Heart left ventricle (tissue), 16 donors: ENCODE measurements around the gene ANP32E. TPM values are rescaled to one million over a fixed set of nuclear protein-coding genes. Genes with fewer than 3 reads are reported as not detected.
"Not testable (repeated sequence)": the region's sequence is repeated elsewhere in the genome, so short reads cannot be mapped to it uniquely, and the experiment has no call there.

Experiments used
- ATAC-seq, 4 donors: fragments of 200-7000 bp; cut with Tn5 transposase; one replicate each; pipeline ENCODE4 v1.9.1; 2020 to 2022; ENCODE audit warnings: moderate library complexity in 4 of 4, mild to moderate bottlenecking in 3 of 4, moderate number of reproducible peaks in 1 of 4
- DNase-seq, 5 donors: peaks; one replicate each; pipeline ENCODE4 v3.0.0-alpha.2; 2020
- H3K27ac ChIP-seq, 12 donors: fragments of 200-600 bp; sonication (generic) in 4 of 12; one replicate each; pipeline versions ENCODE4 v1.5.0 to v1.8.0; 2016 to 2022; ENCODE audit warnings: mild to moderate bottlenecking in 2 of 12
- H3K27me3 ChIP-seq, 9 donors: fragments of 200-600 bp; sonication (generic) in 2 of 9; one replicate each; pipeline versions ENCODE4 v1.5.1 to v1.8.0; 2016 to 2022; ENCODE audit warnings: mild to moderate bottlenecking in 3 of 9
- H3K36me3 ChIP-seq, 9 donors: fragments of 200-600 bp; sonication (generic) in 2 of 9; one replicate each; pipeline versions ENCODE4 v1.5.0 to v1.8.0; 2018 to 2022; ENCODE audit warnings: mild to moderate bottlenecking in 2 of 9
- H3K4me1 ChIP-seq, 12 donors: fragments of 200-600 bp; sonication (generic) in 4 of 12; one replicate each; pipeline versions ENCODE4 v1.5.0 to v1.8.0; 2016 to 2022; ENCODE audit warnings: mild to moderate bottlenecking in 3 of 12
- H3K4me3 ChIP-seq, 12 donors: fragments of 200-600 bp; sonication (generic) in 4 of 12; one replicate each; pipeline versions ENCODE4 v1.5.0 to v1.8.0; 2017 to 2022; ENCODE audit warnings: mild to moderate bottlenecking in 9 of 12, moderate library complexity in 4 of 12
- H3K9me3 ChIP-seq, 12 donors: fragments of 200-600 bp; sonication (generic) in 4 of 12; one replicate each; pipeline versions ENCODE4 v1.5.0 to v1.8.0; 2016 to 2022; ENCODE audit warnings: mild to moderate bottlenecking in 1 of 12
- POLR2A ChIP-seq, 2 donors: fragments of 450-650 bp; IDR thresholded peaks; one replicate each; pipeline ENCODE4 v1.6.1; 2017; ENCODE audit warnings: antibody characterized with exemption in 2 of 2, mild to moderate bottlenecking in 2 of 2, moderate library complexity in 2 of 2
- WGBS, 4 donors: extraction: QIAGEN DNeasy Blood & Tissue Kit in 2 of 4; methylation state at CpG; one replicate each; pipeline versions ENCODE4 v1.1.5 to v1.1.7; 2013 to 2018; 5-methylcytosine and 5-hydroxymethylcytosine counted together
- intact Hi-C, 10 donors: fragments of 100-400 bp; cut with DNase I; formaldehyde crosslinking; loops; one replicate each; pipeline versions ENCODE4 v1.11.1 to v1.14.2; 2022
- polyA plus RNA-seq, 2 donors: library from polyadenylated mRNA; stranded (reverse); fragments of 200-250 nt; gene quantifications; one replicate each; pipeline ENCODE4 v1.2.3, GENCODE V29; 2013
- total RNA-seq, 9 donors: library from RNA; depleted of rRNA in 2 of 9; stranded (reverse); fragments of >200 nt in 2 of 9; fragmentation: NEBNext Ultra II Directional in 3 of 9; extraction: Animal tissue kit (Norgen Biotek cat#: 25700) in 3 of 9; gene quantifications; one replicate each; pipeline versions ENCODE4 v1.1.0 to v1.2.4, GENCODE V29; 2016 to 2023
- TF ChIP-seq, protein P1 (sequence below), 12 donors: fragments of 200-600 bp; sonication (generic) in 4 of 12; IDR thresholded peaks; one replicate each; pipeline versions ENCODE4 v1.5.0 to v1.8.0; 2018 to 2022; ENCODE audit warnings: antibody characterized with exemption in 12 of 12, mild to moderate bottlenecking in 5 of 12
- donor health status: ischemic (EF 13 %, LVEDD 7.1; RV severe dilation, severe dysfunction).
- donor health status: healthy with polysubstance abuse.
- donor health status: DM: no; HTN: yes; CAD: no.
- donor health status: DM: no; HTN: no; CAD: no.
- donor health status: ischemic (EF 25% LVEDD 6.9; RV normal size, moderate dysfunction).
- donor health status: ischemic (EF 25% LVEDD 5.7; RV mildly dilated, moderate dysfunction).
- donor health status: healthy.
- donor health status: DM: yes; HTN: yes; CAD: no.
- donor health status: ischemic (EF 35%, LVEDD 5.7; RV mildly dilated, moderate dysfunction).
- donor health status: nonischemic (EF 11% LVEDD 7.7; RV severe dilation, severe dysfunction).
- donor health status: DM: yes; HTN: yes; CAD: no.
- donor health status: PGD.
- donor health status: ischemic (EF 29% LVEDD 5.4; RV normal size, mild dysfunction).
- donor health status: nonischemic (EF 23%, LVEDD 6.1; RV moderate dilation, normal function).

Gene ANP32E
- total and polyA plus RNA-seq, 11 donors, result 12.6 to 59.9 (median 33.6) TPM

DNA sequence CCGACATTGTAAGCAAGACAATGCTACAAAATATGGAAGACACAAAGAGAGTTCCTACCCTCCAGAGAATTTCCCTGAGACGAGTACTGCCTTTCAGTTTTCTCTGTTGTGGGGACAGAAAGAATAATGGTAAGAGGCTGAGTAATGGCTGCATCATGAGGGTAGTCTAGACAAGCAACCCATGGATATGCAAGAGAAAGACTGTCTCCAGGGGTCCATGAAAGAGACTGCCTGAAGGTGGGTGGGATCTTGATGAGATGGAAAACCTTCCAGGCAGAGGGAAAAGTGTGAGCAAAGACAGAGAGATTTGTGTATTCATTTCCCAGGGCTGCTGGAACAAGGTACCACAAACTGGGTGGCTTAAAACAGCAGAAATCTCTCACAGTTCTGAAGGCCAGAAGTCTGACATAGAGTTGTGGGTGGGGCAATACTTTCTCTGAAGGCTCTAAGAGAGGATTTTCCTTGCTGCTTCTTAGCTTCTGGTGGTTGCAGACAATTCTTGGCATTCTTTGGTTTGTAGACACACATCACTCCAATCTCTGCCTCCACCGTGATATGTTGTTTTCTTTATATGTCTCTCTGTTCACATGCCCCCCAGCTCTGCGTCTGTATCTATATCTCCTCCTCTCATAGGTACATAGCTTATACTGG is 41.4 kb downstream of the ANP32E start:
- Histone ChIP-seq H3K4me3 (no peak overlapping the region), H3K9me3 (peaks cover 0 to 5% (median 0%) of the 10 kb centered on the region in 12 donors), H3K27me3 (no peaks in the 10 kb centered on the region), H3K27ac (no peak overlapping the region), H3K36me3 (no peaks in the 10 kb centered on the region), H3K4me1 (peaks cover 0 to 12% (median 0%) of the 10 kb centered on the region in 12 donors)
- DNase-seq (no peak), ATAC-seq (no peak)
- intact Hi-C loops, result no loop called here
- 81 to 88% (median 84%) methylated on average over 4 of the region's 4 CpGs for WGBS, 4 donors
- TF ChIP-seq, protein P1, sequence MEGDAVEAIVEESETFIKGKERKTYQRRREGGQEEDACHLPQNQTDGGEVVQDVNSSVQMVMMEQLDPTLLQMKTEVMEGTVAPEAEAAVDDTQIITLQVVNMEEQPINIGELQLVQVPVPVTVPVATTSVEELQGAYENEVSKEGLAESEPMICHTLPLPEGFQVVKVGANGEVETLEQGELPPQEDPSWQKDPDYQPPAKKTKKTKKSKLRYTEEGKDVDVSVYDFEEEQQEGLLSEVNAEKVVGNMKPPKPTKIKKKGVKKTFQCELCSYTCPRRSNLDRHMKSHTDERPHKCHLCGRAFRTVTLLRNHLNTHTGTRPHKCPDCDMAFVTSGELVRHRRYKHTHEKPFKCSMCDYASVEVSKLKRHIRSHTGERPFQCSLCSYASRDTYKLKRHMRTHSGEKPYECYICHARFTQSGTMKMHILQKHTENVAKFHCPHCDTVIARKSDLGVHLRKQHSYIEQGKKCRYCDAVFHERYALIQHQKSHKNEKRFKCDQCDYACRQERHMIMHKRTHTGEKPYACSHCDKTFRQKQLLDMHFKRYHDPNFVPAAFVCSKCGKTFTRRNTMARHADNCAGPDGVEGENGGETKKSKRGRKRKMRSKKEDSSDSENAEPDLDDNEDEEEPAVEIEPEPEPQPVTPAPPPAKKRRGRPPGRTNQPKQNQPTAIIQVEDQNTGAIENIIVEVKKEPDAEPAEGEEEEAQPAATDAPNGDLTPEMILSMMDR (IDR thresholded peaks at IDR 0.05), result no peak

DNA sequence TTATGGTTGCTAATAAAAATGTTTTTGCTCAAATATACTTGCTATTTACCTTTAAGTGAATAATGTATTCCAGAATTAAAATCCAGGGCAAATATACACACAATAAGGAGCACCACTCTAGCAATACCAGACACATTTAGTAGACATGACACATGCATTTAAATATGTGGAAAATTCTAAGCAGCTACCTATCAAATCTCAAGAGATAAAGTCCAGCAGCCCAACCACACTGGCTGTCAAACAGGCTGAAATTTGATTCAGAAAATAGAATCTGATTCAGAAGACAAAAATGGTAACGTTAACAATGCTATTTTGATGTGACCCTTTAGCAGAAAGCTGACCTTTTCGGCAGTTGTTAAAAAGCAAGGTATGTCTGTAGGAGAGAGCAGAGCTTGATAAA is 43.9 kb downstream of the ANP32E start:
- peak; percentile 85 to 95 (median 86) for ATAC-seq

DNA sequence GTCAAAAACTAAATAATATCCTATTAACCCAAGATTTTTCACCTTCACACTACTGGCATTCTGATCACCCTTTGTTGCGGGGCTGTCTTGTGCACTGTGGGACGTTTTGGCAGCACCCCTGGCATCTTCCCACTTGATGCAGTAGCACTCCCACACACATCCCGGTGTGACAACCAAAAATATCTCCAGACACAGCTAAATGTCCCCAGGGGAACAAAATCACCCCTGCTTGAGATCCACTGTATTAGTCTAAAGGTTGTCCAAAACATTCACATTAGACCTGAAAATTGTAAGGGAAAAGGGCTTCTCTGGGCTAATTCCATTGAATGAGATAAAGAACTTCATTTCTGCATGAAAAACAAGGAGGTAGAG is 48.4 kb downstream of the ANP32E start:
- WGBS, 4 donors, result 0 to 8% (median 4%) methylated on average over 3 of the region's 3 CpGs
- intact Hi-C loops, result loop anchor here in 5 of 10 donors (1.0 to 5.0 kb wide), 2 partner anchors 225 kb away; no protein-coding TSS in a partner anchor
- no peak overlapping the region for H3K4me3 ChIP-seq
- peak overlapping the region in 7 of 12 donors; percentile 1 to 91 (median 49) for H3K27ac ChIP-seq
- peak in 3 of 4 donors; percentile 17 to 34 (median 23) for ATAC-seq
- peaks cover 0 to 5% (median 0%) of the 10 kb centered on the region in 12 donors for H3K9me3 ChIP-seq
- no peaks in the 10 kb centered on the region for H3K27me3 ChIP-seq
- DNase-seq, result no peak
- TF ChIP-seq POLR2A (IDR thresholded peaks at IDR 0.05), result no peak
- TF ChIP-seq, protein P1 (IDR thresholded peaks at IDR 0.05), result peak in 5 of 12 donors; percentile 1 to 36 (median 10)
- no peaks in the 10 kb centered on the region for H3K36me3 ChIP-seq
- H3K4me1 ChIP-seq, result peaks cover 0 to 26% (median 6%) of the 10 kb centered on the region in 12 donors

More for the DNA sequence above, 43.9 kb downstream of the ANP32E start:
- peak in 1 of 5 donors; percentile 13 for DNase-seq
- Histone ChIP-seq H3K27ac (peak overlapping the region; percentile 38 to 96 (median 72)), H3K4me1 (peaks cover 0 to 19% (median 6%) of the 10 kb centered on the region in 12 donors), H3K4me3 (no peak overlapping the region), H3K9me3 (peaks cover 0 to 5% (median 0%) of the 10 kb centered on the region in 12 donors), H3K36me3 (no peaks in the 10 kb centered on the region), H3K27me3 (no peaks in the 10 kb centered on the region)
- 28 to 40% (median 31%) methylated on average over 2 of the region's 2 CpGs for WGBS, 4 donors
- no peak for TF ChIP-seq POLR2A (IDR thresholded peaks at IDR 0.05)
- TF ChIP-seq, protein P1 (IDR thresholded peaks at IDR 0.05), result no peak
- intact Hi-C loops, result no loop called here

DNA sequence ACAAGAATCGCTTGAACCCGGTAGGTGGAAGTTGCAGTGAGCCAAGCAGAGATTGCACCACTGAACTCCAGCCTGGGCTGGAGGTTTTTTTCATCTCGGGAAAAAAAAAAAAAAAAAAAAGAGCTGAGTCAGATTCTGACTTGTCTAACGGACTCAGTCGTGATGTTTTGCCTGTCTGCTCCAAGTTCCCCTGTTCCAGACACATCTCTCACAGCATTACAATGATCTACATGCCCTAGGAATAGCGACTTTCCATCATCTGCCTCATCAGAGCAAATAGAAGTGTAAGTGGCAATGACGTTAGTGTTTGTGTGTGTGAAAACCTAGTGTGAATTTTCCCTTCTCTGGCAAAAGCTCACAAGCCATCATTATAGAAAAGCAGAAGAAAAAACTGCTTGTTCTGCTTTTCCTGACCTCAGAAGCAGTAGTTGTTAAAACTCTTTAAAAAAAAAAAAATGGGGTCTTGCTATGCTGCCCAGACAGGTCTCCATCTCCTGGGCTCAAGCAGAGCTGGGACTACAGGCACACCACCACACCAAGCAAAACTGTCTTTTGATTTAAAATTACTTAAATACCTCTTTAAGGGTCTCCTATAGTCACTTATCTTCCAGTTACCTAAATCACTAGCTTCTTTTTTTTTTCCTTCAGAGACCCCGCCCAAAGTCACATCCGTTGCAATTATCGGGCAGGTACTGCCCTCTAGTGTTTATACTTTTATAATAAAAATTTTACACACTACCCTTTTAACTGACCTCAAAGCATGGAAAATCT is 48.9 kb downstream of the ANP32E start:
- H3K4me3 ChIP-seq, result peak overlapping the region in 2 of 12 donors; percentile 11 to 28
- intact Hi-C loops, result loop anchor here in 5 of 10 donors (1.0 to 5.0 kb wide), 2 partner anchors 225 kb away; no protein-coding TSS in a partner anchor
- TF ChIP-seq, protein P1 (IDR thresholded peaks at IDR 0.05), result peak; percentile 46 to 71 (median 59)
- TF ChIP-seq POLR2A (IDR thresholded peaks at IDR 0.05), result no peak
- no peak for DNase-seq
- no peaks in the 10 kb centered on the region for H3K36me3 ChIP-seq
- 30 to 35% (median 33%) methylated on average over 10 of the region's 10 CpGs for WGBS, 4 donors
- H3K27me3 ChIP-seq, result no peaks in the 10 kb centered on the region
- ATAC-seq, result peak; percentile 21 to 82 (median 66)
- H3K4me1 ChIP-seq, result peaks cover 0 to 26% (median 5%) of the 10 kb centered on the region in 12 donors
- peaks cover 0 to 5% (median 0%) of the 10 kb centered on the region in 12 donors for H3K9me3 ChIP-seq
- peak overlapping the region in 6 of 12 donors; percentile 1 to 91 (median 52) for H3K27ac ChIP-seq

DNA sequence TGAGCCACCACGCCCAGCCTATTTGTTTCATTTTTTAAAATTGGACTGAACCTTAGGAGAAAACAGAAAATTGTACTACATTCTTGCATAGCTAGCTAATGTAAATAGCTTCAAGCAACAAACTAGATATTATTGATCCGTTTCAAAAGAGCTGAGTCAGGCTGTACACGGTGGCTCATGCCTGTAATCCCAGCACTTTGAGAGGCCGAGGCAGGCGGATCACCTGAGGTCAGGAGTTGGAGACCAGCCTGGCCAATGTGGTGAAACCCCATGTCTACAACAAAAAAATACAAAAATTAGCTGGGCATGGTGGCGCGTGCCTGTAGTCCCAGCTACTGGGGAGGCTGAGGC is 49.5 kb downstream of the ANP32E start:
- not testable (repeated sequence) for H3K9me3 ChIP-seq, DNase-seq, ATAC-seq, H3K27me3 ChIP-seq, H3K36me3 ChIP-seq
- Histone ChIP-seq H3K4me1 (peaks cover 0 to 26% (median 5%) of the 10 kb centered on the region in 12 donors), H3K4me3 (peak overlapping the region in 1 of 12 donors; percentile 28), H3K27ac (peak overlapping the region in 5 of 12 donors; percentile 35 to 91 (median 47))
- intact Hi-C loops, result loop anchor here in 4 of 10 donors (5.0 kb wide), 1 partner anchor 224 kb away; no protein-coding TSS in a partner anchor
- WGBS, 4 donors, result 91 to 93% (median 92%) methylated on average over 7 of the region's 7 CpGs
